Right atrium auricular region (tissue), 2 donors: Measurements from ENCODE around the gene FNBP1. TPM values are rescaled to one million over a fixed set of nuclear protein-coding genes. Genes with fewer than 3 reads are reported as not detected.

Source experiments
- DNase-seq: peaks from one replicate; pipeline ENCODE4 v3.0.0-alpha.2; 2019; ENCODE audit warnings: low spot score
- H3K27ac ChIP-seq, 2 donors: fragments of 200-600 bp; sonication (generic); 1 replicate in 1 of 2; 2 replicates in 1 of 2; pipeline ENCODE4 v1.5.1; 2016 to 2019
- H3K27me3 ChIP-seq, 2 donors: fragments of 200-600 bp; sonication (generic); one replicate each; pipeline versions ENCODE4 v1.5.1 to v1.6.0; 2017 to 2019
- H3K36me3 ChIP-seq: fragments of 200-600 bp; sonication (generic); one replicate; pipeline ENCODE4 v1.5.1; 2016
- H3K4me1 ChIP-seq, 2 donors: fragments of 200-600 bp; sonication (generic); one replicate each; pipeline versions ENCODE4 v1.5.1 to v1.6.0; 2017 to 2019
- H3K4me3 ChIP-seq, 2 donors: fragments of 200-600 bp; sonication (generic); 1 replicate in 1 of 2; 2 replicates in 1 of 2; pipeline ENCODE4 v1.5.1; 2017 to 2019; ENCODE audit warnings: mild to moderate bottlenecking in 1 of 2, moderate library complexity in 1 of 2
- H3K9me3 ChIP-seq, 2 donors: fragments of 200-600 bp; sonication (generic); one replicate each; pipeline ENCODE4 v1.5.1; 2019
- total RNA-seq, 2 donors: library from RNA; depleted of rRNA; stranded (reverse); fragments of >200 nt; gene quantifications; one replicate each; pipeline ENCODE4 v1.1.0, GENCODE V29; 2016
- TF ChIP-seq, protein P1 (sequence below), 2 donors: fragments of 200-600 bp; sonication (generic); IDR thresholded peaks; one replicate each; pipeline ENCODE4 v1.5.1; 2019; ENCODE audit warnings: antibody characterized with exemption in 2 of 2

FNBP1 gene
- total RNA-seq, 2 donors from 2014 or later = 18.0 to 24.1 TPM

DNA sequence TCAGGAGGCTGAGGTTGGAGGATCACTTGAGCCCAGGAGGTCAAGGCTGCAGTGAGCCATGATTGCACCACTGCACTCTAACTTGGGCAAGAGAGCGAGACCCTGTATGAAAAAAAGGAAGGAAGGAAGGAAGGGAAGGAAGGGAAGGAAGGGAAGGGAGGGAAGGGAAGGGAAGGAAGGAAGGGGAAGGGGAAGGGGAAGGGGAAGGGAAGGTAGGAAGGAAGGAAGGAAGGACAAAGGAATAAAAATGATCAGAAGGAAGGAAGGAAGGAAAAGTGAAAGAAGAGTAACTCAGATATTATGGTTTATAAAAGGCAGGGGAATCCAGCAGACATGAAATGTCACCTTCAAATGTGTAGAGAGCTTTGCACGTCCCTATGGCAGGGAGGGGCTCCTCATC lies 143.4 kb downstream of the FNBP1 start:
- peaks cover 35% of the 10 kb centered on the region for H3K36me3 ChIP-seq
- DNase-seq = no peak
- H3K9me3 ChIP-seq = no peaks in the 10 kb centered on the region
- TF ChIP-seq, protein P1, sequence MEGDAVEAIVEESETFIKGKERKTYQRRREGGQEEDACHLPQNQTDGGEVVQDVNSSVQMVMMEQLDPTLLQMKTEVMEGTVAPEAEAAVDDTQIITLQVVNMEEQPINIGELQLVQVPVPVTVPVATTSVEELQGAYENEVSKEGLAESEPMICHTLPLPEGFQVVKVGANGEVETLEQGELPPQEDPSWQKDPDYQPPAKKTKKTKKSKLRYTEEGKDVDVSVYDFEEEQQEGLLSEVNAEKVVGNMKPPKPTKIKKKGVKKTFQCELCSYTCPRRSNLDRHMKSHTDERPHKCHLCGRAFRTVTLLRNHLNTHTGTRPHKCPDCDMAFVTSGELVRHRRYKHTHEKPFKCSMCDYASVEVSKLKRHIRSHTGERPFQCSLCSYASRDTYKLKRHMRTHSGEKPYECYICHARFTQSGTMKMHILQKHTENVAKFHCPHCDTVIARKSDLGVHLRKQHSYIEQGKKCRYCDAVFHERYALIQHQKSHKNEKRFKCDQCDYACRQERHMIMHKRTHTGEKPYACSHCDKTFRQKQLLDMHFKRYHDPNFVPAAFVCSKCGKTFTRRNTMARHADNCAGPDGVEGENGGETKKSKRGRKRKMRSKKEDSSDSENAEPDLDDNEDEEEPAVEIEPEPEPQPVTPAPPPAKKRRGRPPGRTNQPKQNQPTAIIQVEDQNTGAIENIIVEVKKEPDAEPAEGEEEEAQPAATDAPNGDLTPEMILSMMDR (IDR thresholded peaks at IDR 0.05) = no peak
- no peaks in the 10 kb centered on the region for H3K27me3 ChIP-seq
- no peak overlapping the region for H3K27ac ChIP-seq
- H3K4me3 ChIP-seq = no peak overlapping the region
- peaks cover 0 to 6% of the 10 kb centered on the region in 2 donors for H3K4me1 ChIP-seq

DNA sequence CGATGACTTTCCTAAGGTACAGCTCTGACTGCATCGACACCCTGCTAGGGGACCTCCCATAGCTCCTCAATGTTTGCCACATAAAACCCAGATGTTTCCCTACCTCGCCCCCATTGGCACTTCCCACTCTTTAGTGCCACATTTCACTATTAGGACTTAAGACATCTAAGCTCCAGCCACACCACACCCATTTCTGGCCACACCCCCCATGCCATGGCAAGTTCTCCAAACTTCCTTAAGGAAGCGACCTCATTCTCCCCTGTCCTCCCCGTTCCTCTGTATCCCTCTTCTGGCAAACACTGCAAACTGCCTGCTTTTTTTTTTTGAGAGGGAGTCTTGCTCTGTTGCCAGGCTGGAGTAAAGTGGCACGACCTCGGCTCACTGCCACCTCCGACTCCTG lies 144.8 kb downstream of the FNBP1 start:
- TF ChIP-seq, protein P1 (IDR thresholded peaks at IDR 0.05) = no peak
- H3K9me3 ChIP-seq = no peaks in the 10 kb centered on the region
- H3K27ac ChIP-seq = no peak overlapping the region
- H3K4me1 ChIP-seq = peaks cover 0 to 6% of the 10 kb centered on the region in 2 donors
- DNase-seq = no peak
- no peak overlapping the region for H3K4me3 ChIP-seq
- H3K27me3 ChIP-seq = no peaks in the 10 kb centered on the region
- H3K36me3 ChIP-seq = peaks cover 35% of the 10 kb centered on the region

DNA sequence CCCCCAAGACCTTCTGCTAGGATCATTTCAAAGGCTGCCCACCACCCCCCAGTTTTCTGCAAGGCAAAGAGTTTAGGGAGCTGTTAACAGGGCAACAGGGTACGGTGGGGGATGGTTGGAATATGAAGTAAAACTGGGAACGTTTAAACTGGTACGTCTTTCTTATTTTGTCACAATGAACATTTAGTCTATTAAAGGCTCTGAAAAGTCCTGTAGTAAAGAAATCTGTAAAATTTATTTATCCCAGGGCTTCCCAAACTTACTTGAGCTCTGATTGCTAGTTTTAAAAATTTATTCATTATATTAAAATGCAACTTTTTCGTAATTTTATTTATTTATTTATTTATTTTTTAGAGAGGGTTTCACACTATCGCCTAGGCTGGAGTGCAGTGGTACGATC lies 145.7 kb downstream of the FNBP1 start:
- peaks cover 30% of the 10 kb centered on the region for H3K36me3 ChIP-seq
- H3K27me3 ChIP-seq = no peaks in the 10 kb centered on the region
- no peak overlapping the region for H3K27ac ChIP-seq
- no peaks in the 10 kb centered on the region for H3K9me3 ChIP-seq
- DNase-seq = no peak
- H3K4me1 ChIP-seq = peaks cover 0 to 6% of the 10 kb centered on the region in 2 donors
- TF ChIP-seq, protein P1 (IDR thresholded peaks at IDR 0.05) = no peak
- no peak overlapping the region for H3K4me3 ChIP-seq

DNA sequence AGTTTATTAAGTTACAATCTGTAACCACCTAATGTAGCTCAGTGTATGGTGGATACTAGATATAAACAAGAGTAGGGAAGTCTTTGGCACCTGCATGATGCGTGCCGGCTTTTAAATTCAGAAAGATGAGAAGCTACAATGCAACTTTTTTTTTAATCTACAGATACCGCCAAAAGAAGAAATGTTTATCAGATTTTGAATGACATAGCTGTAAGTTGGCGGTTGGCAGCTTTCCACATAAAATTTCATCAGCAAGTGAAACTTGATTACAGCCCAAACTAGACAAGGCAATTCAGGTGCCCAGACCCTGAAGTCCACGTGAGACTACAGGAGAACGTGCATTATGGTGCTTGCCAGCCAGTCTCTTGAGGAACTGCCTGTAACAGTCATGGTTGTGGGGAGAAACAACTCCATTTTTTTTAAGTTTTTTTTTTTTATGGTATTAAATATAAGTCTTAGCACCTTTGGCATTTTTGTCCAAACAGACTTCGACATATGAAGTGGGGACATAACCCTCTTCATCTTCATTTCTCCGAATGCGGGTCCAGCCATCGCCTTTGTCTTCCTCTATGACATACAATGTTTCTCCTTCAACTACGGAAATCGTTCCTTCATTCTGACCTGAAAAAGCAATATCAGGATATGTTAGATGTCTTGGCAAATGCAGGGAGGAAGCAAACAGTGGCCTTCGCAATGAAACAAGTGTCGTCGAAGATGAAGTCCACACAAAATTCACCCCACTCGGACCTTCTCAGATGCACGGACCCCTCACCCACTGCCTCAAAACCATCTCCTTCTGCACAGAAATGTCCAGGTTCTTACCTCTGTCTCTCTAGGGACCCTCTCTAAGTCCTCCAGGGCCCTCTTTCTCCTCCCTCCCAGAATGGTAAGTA lies 147.4 kb downstream of the FNBP1 start:
- Histone ChIP-seq H3K36me3 (peaks cover 32% of the 10 kb centered on the region), H3K27ac (no peak overlapping the region), H3K4me1 (peaks cover 0 to 6% of the 10 kb centered on the region in 2 donors), H3K9me3 (no peaks in the 10 kb centered on the region), H3K4me3 (no peak overlapping the region), H3K27me3 (no peaks in the 10 kb centered on the region)
- no peak for DNase-seq
- TF ChIP-seq, protein P1 (IDR thresholded peaks at IDR 0.05) = no peak

DNA sequence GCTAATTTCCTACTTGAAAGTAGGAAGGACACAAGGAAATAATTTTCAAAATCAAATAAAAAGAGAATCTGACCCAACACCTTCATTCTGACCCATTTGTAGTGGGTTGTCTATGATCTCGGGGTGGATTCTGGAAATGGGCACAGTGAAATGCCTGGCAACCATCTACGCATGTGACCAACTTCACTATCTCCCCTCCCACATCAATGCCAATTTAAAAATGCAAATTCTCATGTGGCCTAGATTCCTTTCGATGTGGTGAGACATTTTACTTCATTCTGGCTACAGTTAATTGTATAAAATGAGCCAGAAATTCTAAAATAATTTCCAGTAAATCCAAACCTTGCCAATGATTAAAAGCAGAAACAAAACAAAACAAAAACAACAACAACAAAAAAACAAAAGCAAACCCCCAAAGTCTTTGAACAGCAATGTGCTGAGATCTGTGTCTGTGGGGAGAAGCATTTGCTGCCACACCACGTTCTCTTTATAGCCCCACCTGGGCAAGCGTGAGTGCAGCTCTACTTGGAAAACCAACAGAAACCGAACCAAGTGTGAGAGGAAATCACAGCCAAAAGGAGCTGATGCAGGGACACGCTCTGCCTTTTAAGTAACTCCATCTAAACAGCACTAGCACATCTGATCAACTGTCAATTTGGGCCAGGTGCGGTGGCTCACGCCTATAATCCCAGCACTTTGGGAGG lies 148.7 kb downstream of the FNBP1 start:
- Histone ChIP-seq H3K4me1 (peaks cover 0 to 7% of the 10 kb centered on the region in 2 donors), H3K4me3 (no peak overlapping the region), H3K36me3 (peaks cover 30% of the 10 kb centered on the region), H3K27me3 (no peaks in the 10 kb centered on the region), H3K27ac (no peak overlapping the region), H3K9me3 (no peaks in the 10 kb centered on the region)
- DNase-seq = no peak
- TF ChIP-seq, protein P1 (IDR thresholded peaks at IDR 0.05) = no peak
